Skeletal muscle tissue (tissue), 4 donors: ENCODE measurements around the gene ADGRV1. TPM values are rescaled to one million over a fixed set of nuclear protein-coding genes. Genes with fewer than 3 reads are reported as not detected.

ENCODE experiments used
- H3K27ac ChIP-seq: one replicate; pipeline ENCODE4 v1.7.0; 2013; ENCODE audit warnings: mild to moderate bottlenecking, low read depth, low read length, inconsistent platforms
- H3K27me3 ChIP-seq, 3 donors: one replicate each; pipeline ENCODE4 v1.7.0; 2013; ENCODE audit warnings: low read length in 3 of 3; ENCODE audit not compliant: control insufficient read depth in 3 of 3, insufficient read depth in 3 of 3
- H3K36me3 ChIP-seq, 3 donors: one replicate each; pipeline ENCODE4 v1.7.0; 2013; ENCODE audit warnings: low read length in 3 of 3; ENCODE audit not compliant: control insufficient read depth in 3 of 3, insufficient read depth in 3 of 3
- H3K4me1 ChIP-seq, 3 donors: one replicate each; pipeline ENCODE4 v1.7.0; 2013; ENCODE audit warnings: low read length in 3 of 3, mild to moderate bottlenecking in 3 of 3; ENCODE audit not compliant: control insufficient read depth in 3 of 3, insufficient read depth in 3 of 3
- H3K4me3 ChIP-seq, 3 donors: one replicate each; pipeline ENCODE4 v1.7.0; 2013; ENCODE audit warnings: low read length in 3 of 3
- H3K9ac ChIP-seq, 3 donors: one replicate each; pipeline ENCODE4 v1.7.0; 2013; ENCODE audit warnings: low read length in 3 of 3, mild to moderate bottlenecking in 3 of 3, moderate library complexity in 2 of 3, low read depth in 1 of 3
- H3K9me3 ChIP-seq, 3 donors: one replicate each; pipeline ENCODE4 v1.7.0; 2013; ENCODE audit warnings: low read length in 3 of 3; ENCODE audit not compliant: control insufficient read depth in 3 of 3
- total RNA-seq: library from RNA; depleted of rRNA; stranded (reverse); fragments of >200 nt; gene quantifications from one replicate; pipeline ENCODE4 v1.2.3, GENCODE V29; 2014
- donor health status: Osteomylitis.

Gene ADGRV1, protein sequence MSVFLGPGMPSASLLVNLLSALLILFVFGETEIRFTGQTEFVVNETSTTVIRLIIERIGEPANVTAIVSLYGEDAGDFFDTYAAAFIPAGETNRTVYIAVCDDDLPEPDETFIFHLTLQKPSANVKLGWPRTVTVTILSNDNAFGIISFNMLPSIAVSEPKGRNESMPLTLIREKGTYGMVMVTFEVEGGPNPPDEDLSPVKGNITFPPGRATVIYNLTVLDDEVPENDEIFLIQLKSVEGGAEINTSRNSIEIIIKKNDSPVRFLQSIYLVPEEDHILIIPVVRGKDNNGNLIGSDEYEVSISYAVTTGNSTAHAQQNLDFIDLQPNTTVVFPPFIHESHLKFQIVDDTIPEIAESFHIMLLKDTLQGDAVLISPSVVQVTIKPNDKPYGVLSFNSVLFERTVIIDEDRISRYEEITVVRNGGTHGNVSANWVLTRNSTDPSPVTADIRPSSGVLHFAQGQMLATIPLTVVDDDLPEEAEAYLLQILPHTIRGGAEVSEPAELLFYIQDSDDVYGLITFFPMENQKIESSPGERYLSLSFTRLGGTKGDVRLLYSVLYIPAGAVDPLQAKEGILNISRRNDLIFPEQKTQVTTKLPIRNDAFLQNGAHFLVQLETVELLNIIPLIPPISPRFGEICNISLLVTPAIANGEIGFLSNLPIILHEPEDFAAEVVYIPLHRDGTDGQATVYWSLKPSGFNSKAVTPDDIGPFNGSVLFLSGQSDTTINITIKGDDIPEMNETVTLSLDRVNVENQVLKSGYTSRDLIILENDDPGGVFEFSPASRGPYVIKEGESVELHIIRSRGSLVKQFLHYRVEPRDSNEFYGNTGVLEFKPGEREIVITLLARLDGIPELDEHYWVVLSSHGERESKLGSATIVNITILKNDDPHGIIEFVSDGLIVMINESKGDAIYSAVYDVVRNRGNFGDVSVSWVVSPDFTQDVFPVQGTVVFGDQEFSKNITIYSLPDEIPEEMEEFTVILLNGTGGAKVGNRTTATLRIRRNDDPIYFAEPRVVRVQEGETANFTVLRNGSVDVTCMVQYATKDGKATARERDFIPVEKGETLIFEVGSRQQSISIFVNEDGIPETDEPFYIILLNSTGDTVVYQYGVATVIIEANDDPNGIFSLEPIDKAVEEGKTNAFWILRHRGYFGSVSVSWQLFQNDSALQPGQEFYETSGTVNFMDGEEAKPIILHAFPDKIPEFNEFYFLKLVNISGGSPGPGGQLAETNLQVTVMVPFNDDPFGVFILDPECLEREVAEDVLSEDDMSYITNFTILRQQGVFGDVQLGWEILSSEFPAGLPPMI (N-terminal part only)
- total RNA-seq = 2.6 TPM

DNA sequence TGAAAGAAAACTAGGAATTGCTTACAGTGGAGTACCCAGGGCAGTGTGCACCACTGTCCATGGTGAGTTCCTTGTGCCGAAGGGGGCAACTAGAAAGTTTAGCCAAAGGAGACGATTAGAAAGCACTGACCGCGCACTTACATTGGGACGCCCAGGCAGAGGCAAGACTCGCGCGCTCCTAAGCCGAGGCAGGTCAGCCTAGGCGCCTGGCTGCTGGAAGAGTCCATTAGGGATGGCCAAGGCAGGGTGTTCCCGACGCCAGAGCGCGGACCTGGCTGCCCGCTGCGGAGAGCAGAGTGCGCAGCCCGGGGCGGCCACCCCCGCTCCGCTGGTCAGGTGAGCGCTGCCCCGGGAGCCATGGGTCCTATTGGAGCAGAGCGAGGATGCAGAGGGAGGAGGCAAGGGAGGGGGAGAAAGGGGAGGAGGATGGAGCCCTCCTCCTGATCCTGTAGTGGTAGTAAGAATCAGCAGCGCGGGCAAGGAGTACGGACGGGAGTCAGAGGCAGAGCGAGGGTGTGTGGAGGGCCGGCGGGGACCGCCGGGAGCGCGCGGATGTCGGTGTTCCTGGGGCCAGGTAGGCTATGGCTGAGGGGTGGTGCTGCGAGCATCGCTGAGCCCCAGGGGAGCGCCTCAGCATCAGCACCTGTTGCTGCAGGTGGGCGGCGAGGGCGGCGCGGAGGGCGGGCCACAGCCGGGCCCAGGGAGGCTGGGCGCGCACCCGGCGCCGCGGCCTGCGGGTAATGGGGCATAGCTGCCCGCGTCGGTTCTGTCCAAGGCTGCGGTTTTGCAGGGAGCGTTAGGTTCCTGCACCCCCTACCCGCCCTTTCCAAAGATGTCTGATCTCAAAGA is at the start of gene ADGRV1:
TSS of gene ADGRV1 (plus strand) at position 454 of the 849 bp plus-strand sequence. CDS start at position 553, 99 bp downstream.
- H3K4me1 ChIP-seq = peaks cover 5 to 8% (median 8%) of the 10 kb centered on the region in 3 donors
- H3K27ac ChIP-seq = no peak within 1 kb of the TSS
- H3K4me3 ChIP-seq = peak within 1 kb of the TSS; percentile 19 to 57 (median 47)
- H3K9me3 ChIP-seq = no peaks in the 10 kb centered on the region
- no peaks in the 10 kb centered on the region for H3K36me3 ChIP-seq
- peaks cover 21 to 38% (median 28%) of the 10 kb centered on the region in 3 donors for H3K27me3 ChIP-seq
- no peak within 1 kb of the TSS for H3K9ac ChIP-seq

DNA sequence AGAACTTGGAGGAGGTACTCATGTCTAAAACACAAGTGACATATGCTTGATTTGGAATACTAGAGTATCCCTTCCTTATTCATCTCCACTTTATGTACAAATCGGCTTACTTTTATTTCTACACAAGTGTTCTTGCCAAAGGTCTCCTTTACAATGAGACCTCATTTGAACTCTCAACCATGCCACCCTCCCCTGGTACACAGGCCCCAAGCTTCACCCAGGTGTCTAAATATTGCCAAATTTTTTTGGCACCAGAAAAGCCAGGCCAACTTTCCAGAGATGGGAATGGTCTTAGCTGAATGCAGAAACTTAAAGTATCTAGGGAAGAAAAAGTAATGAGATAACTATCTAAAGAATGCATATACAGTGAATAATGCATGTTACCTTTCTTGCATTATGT is 48.2 kb upstream of the ADGRV1 start:
- Histone ChIP-seq H3K36me3 (peaks cover 0 to 6% (median 5%) of the 10 kb centered on the region in 3 donors), H3K4me1 (no peaks in the 10 kb centered on the region), H3K27me3 (no peaks in the 10 kb centered on the region), H3K27ac (no peak overlapping the region), H3K9ac (no peak overlapping the region), H3K4me3 (no peak overlapping the region), H3K9me3 (no peaks in the 10 kb centered on the region)

DNA sequence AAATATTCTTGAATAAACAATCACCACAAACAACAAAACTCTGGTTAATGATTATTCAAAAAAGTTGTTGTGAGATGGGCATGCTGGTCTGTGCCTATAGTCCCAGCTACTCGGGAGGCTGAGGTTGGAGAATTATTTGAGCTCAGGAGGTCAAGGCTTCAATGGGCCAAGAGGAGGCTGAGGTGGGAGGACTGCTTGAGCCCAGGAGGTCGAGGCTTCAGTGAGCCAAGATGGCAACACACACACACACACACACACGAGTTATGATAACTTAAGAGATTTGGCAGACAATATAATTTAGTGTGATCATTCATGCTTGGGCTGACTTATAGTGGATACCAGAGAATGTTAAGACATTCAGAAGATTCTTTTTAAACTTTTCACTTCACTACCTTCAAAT is 44.1 kb upstream of the ADGRV1 start:
- peaks cover 0 to 13% (median 12%) of the 10 kb centered on the region in 3 donors for H3K36me3 ChIP-seq
- no peak overlapping the region for H3K4me3 ChIP-seq
- no peaks in the 10 kb centered on the region for H3K9me3 ChIP-seq
- no peak overlapping the region for H3K9ac ChIP-seq
- no peak overlapping the region for H3K27ac ChIP-seq
- H3K27me3 ChIP-seq = no peaks in the 10 kb centered on the region
- no peaks in the 10 kb centered on the region for H3K4me1 ChIP-seq

DNA sequence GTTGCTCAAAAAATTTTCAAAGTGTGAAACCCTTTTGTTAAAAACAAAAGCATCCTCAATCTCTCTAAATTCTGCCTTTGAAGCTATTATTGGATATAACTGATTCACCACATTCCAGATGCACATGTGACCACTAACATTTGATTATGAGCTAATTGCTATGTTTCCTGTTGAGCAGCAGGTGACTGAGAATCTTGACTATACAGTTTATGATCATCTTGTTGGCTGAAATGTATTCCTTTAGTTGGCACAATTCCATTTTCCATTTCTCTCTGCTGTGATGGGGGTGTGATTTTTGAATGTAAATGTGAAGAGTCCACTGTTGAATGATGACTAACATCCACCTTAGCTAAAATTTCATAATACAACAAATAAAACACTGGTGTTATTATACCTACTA is 39.9 kb upstream of the ADGRV1 start:
- Histone ChIP-seq H3K9ac (no peak overlapping the region), H3K27me3 (no peaks in the 10 kb centered on the region), H3K4me1 (no peaks in the 10 kb centered on the region), H3K36me3 (peaks cover 0 to 33% (median 19%) of the 10 kb centered on the region in 3 donors), H3K27ac (no peak overlapping the region), H3K9me3 (no peaks in the 10 kb centered on the region), H3K4me3 (no peak overlapping the region)

DNA sequence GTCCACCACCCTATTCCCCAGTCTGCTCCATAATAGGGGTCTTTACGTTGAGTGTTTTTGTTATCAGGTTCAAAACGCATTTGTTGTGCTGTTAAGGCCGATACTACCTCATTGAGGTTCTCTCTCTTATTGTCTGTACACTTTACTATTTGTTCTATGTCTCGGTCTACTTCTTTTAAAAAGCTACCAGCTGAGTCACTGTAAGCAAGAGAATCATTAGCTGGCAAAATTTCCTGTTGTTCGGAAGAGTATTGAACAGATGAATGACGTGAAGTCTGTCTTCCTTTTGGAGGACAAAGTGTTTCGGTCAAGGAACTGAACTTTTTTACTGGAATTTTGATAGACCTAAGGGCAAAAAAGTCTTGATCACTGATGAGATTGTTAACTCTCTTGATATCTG is 39.5 kb upstream of the ADGRV1 start:
- Histone ChIP-seq H3K9me3 (no peaks in the 10 kb centered on the region), H3K4me1 (no peaks in the 10 kb centered on the region), H3K4me3 (no peak overlapping the region), H3K27ac (no peak overlapping the region), H3K27me3 (no peaks in the 10 kb centered on the region), H3K9ac (no peak overlapping the region), H3K36me3 (peaks cover 0 to 37% (median 23%) of the 10 kb centered on the region in 3 donors)

DNA sequence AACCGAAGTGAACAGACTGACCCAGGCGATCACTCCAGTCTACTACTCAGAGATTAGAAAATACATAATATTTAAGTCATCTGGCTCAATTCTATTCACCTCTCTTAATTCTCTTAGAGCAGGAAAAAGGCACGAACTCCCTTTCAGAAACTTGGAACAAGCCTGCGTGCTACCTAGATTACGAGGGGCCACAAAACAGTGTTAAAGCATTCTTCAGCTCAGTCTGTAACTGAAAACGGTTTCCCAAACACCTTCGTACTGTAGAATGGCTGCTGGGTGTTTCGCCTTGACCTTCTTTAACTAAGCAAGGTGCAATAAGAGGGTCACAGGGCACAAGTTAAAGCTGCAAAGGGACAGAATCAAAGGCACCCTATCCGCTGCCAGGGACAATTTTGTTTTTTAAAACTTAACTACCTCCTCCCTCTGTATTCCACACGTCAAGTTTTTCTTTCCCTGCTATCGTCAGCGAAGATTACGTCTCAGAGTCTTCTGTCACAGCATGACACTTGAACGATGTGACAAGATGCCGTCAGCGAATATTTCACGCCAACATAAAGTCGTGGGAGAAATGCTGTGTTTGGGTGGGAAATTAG is 29.9 kb upstream of the ADGRV1 start:
- Histone ChIP-seq H3K9me3 (no peaks in the 10 kb centered on the region), H3K4me1 (peaks cover 12 to 20% (median 12%) of the 10 kb centered on the region in 3 donors), H3K4me3 (peak overlapping the region; percentile 86 to 99 (median 87)), H3K9ac (peak overlapping the region; percentile 88 to 90 (median 90)), H3K27ac (peak overlapping the region; percentile 87), H3K27me3 (no peaks in the 10 kb centered on the region), H3K36me3 (peaks cover 0 to 11% (median 8%) of the 10 kb centered on the region in 3 donors)

DNA sequence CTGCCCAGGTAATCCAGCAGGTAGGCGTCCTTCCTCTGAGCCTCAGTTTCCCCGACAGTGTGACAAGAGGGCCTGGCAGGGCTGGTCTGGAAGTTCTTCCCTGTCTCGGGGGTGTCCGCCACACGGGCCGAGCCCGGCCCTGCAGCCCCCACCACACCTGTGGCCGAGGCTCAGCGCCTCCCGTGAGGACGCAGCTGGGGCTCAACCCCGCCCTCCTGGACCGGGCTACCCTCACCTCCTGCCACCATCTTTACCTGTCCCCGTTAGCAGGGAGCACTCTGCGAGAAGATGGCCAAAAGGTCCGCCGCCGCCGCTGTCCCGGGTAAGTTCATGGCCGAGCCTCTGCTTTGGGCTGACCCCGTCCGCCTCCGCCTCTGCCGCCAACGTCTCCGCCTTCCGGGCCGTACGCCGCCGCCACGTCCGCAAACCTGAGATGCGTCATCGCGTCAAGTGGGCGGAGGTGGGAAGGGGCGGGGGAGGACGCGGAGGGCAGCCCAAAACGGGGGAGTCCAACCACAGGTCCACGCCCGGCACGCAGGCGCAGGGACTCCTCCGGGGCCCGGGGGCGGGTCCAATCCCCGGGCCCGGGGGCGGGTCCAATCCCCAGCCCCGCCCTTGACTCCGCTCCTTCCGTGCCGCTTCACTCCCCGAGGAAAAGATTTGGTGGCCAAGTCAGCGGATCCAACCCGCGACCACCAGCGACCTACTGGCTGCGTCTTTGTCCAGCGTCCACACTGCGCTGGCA is 29.2 kb upstream of the ADGRV1 start, which contains the start of gene LYSMD3:
TSS of gene LYSMD3 (minus strand) at position 391 of the 745 bp plus-strand sequence. CDS start 4,295 bp downstream, outside the sequence.
- Histone ChIP-seq H3K4me1 (peaks cover 12 to 20% (median 12%) of the 10 kb centered on the region in 3 donors), H3K27me3 (no peaks in the 10 kb centered on the region), H3K36me3 (peaks cover 0 to 4% (median 1%) of the 10 kb centered on the region in 3 donors), H3K4me3 (peak within 1 kb of the TSS; percentile 97 to 99 (median 98)), H3K27ac (peak within 1 kb of the TSS; percentile 87), H3K9me3 (no peaks in the 10 kb centered on the region), H3K9ac (peak within 1 kb of the TSS; percentile 88 to 90 (median 90))

DNA sequence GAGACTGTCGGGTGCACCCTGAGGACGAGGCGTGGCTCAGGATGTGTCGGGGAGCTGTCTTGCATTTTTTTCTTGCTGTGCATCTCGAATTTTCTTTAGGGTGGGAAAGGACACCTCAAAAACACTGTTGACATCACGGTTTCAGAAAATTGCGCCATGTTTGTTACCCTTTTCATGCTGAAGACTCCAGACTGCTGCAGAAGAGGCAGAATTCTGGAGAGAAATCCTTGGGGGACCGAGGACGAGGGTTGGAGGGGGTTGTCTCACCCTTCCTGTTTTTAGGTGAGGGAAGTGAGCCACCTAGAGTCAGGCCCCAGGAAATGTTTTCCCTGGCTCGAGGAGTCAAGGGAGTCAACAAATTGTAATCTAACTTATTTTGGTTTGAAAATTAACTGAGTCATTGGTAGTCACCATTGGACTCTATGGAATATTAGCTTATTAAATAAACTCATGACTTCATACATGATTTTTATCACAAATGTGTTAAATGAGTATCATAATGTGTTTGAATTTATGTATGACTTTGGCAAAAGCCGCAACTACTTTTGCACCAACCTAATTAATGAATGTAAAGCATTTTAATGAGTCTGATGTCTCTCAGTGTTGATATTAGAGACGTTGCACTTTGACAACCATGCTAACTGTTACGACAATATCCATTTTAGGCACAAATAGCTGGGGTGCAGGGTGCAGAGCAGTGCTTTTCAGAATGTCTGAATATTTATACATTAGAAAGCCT is 28.5 kb upstream of the ADGRV1 start:
- H3K27me3 ChIP-seq = no peaks in the 10 kb centered on the region
- H3K27ac ChIP-seq = peak overlapping the region; percentile 87
- no peaks in the 10 kb centered on the region for H3K9me3 ChIP-seq
- H3K9ac ChIP-seq = peak overlapping the region; percentile 70 to 85 (median 83)
- peaks cover 12 to 20% (median 12%) of the 10 kb centered on the region in 3 donors for H3K4me1 ChIP-seq
- peak overlapping the region; percentile 97 to 99 (median 98) for H3K4me3 ChIP-seq
- no peaks in the 10 kb centered on the region for H3K36me3 ChIP-seq
